Parathyroid adenoma (tissue), 2 donors: Measurements from ENCODE around the gene SLC10A7.

Source experiments
- H2AFZ ChIP-seq: fragments of 300-600 bp; sonication (generic); one replicate; pipeline ENCODE4 v1.7.0; 2017; ENCODE audit warnings: antibody characterized with exemption, mild to moderate bottlenecking
- H3K27ac ChIP-seq: fragments of 300-600 bp; sonication (generic); one replicate; pipeline ENCODE4 v1.7.0; 2017
- H3K27me3 ChIP-seq: fragments of 300-600 bp; sonication (generic); one replicate; pipeline ENCODE4 v1.7.0; 2017; ENCODE audit warnings: low read length; ENCODE audit not compliant: control insufficient read depth, insufficient read depth
- H3K36me3 ChIP-seq: fragments of 300-600 bp; sonication (generic); one replicate; pipeline ENCODE4 v1.7.0; 2017; ENCODE audit warnings: low read length; ENCODE audit not compliant: control insufficient read depth, insufficient read depth
- H3K4me1 ChIP-seq: fragments of 300-600 bp; sonication (generic); one replicate; pipeline ENCODE4 v1.7.0; 2017; ENCODE audit warnings: control low read depth
- H3K4me2 ChIP-seq: fragments of 300-600 bp; sonication (generic); one replicate; pipeline ENCODE4 v1.7.0; 2017; ENCODE audit warnings: low read length
- H3K4me3 ChIP-seq: fragments of 300-600 bp; sonication (generic); one replicate; pipeline ENCODE4 v1.7.0; 2017; ENCODE audit warnings: low read depth, low read length
- H3K79me2 ChIP-seq: fragments of 300-600 bp; sonication (generic); one replicate; pipeline ENCODE4 v1.7.0; 2017; ENCODE audit warnings: control low read depth
- H3K9ac ChIP-seq: fragments of 300-600 bp; sonication (generic); one replicate; pipeline ENCODE4 v1.7.0; 2017; ENCODE audit warnings: mild to moderate bottlenecking
- H3K9me3 ChIP-seq: fragments of 300-600 bp; sonication (generic); one replicate; pipeline ENCODE4 v1.7.0; 2017; ENCODE audit warnings: low read length; ENCODE audit not compliant: control insufficient read depth
- CTCF ChIP-seq: fragments of 300-600 bp; sonication (generic); IDR thresholded peaks from one replicate; pipeline ENCODE4 v1.7.0; 2017; ENCODE audit warnings: antibody characterized with exemption, mild to moderate bottlenecking
- donor health status: primary hyperparathyroidism.

Gene SLC10A7

GRCh38 chr4:146389561-146389960 lies 132.2 kb downstream of the SLC10A7 start:
- no peak overlapping the region for H3K9ac ChIP-seq
- H2AFZ ChIP-seq, result no peak overlapping the region
- no peak for TF ChIP-seq CTCF
- H3K27ac ChIP-seq, result no peak overlapping the region
- H3K36me3 ChIP-seq, result no peaks in the 10 kb centered on the region
- no peak overlapping the region for H3K4me2 ChIP-seq
- no peak overlapping the region for H3K4me3 ChIP-seq
- no peaks in the 10 kb centered on the region for H3K4me1 ChIP-seq
- no peaks in the 10 kb centered on the region for H3K9me3 ChIP-seq
- no peaks in the 10 kb centered on the region for H3K27me3 ChIP-seq
- no peaks in the 10 kb centered on the region for H3K79me2 ChIP-seq

- Histone ChIP-seq H3K4me1 (no peaks in the 10 kb centered on the region), H3K4me3 (no peak overlapping the region), H2AFZ (no peak overlapping the region), H3K27ac (no peak overlapping the region), H3K9ac (no peak overlapping the region), H3K9me3 (no peaks in the 10 kb centered on the region), H3K27me3 (no peaks in the 10 kb centered on the region), H3K79me2 (no peaks in the 10 kb centered on the region), H3K36me3 (no peaks in the 10 kb centered on the region), H3K4me2 (no peak overlapping the region)
- no peak for TF ChIP-seq CTCF
These were observed 139.5 kb downstream of the SLC10A7 start for GRCh38 chr4:146382194-146382593.

- H3K79me2 ChIP-seq, result no peaks in the 10 kb centered on the region
- no peaks in the 10 kb centered on the region for H3K36me3 ChIP-seq
- H3K4me3 ChIP-seq, result no peak overlapping the region
- no peaks in the 10 kb centered on the region for H3K4me1 ChIP-seq
- no peaks in the 10 kb centered on the region for H3K9me3 ChIP-seq
- no peaks in the 10 kb centered on the region for H3K27me3 ChIP-seq
- no peak overlapping the region for H3K4me2 ChIP-seq
- no peak overlapping the region for H3K9ac ChIP-seq
- TF ChIP-seq CTCF, result no peak
- H2AFZ ChIP-seq, result no peak overlapping the region
- H3K27ac ChIP-seq, result no peak overlapping the region
These were observed 140.4 kb downstream of the SLC10A7 start for GRCh38 chr4:146381263-146381872.

GRCh38 chr4:146379744-146380143 lies 142.0 kb downstream of the SLC10A7 start:
- Histone ChIP-seq H3K4me1 (no peaks in the 10 kb centered on the region), H3K9ac (no peak overlapping the region), H3K4me2 (no peak overlapping the region), H3K79me2 (no peaks in the 10 kb centered on the region), H3K27me3 (no peaks in the 10 kb centered on the region), H3K9me3 (no peaks in the 10 kb centered on the region), H3K36me3 (no peaks in the 10 kb centered on the region), H3K27ac (no peak overlapping the region), H3K4me3 (no peak overlapping the region), H2AFZ (no peak overlapping the region)
- TF ChIP-seq CTCF, result no peak

GRCh38 chr4:146371812-146372211 lies 149.9 kb downstream of the SLC10A7 start:
- Histone ChIP-seq H2AFZ (no peak overlapping the region), H3K27ac (no peak overlapping the region), H3K79me2 (no peaks in the 10 kb centered on the region), H3K4me1 (no peaks in the 10 kb centered on the region), H3K36me3 (no peaks in the 10 kb centered on the region), H3K27me3 (no peaks in the 10 kb centered on the region), H3K4me2 (no peak overlapping the region), H3K9me3 (no peaks in the 10 kb centered on the region), H3K4me3 (no peak overlapping the region), H3K9ac (no peak overlapping the region)
- TF ChIP-seq CTCF, result no peak
